DND-41 (cell line): ENCODE measurements around the gene SCNM1.

Source experiments
- CTCF ChIP-seq: IDR thresholded peaks from 2 replicates; pipeline ENCODE4 v1.5.1; 2012; ENCODE audit warnings: borderline replicate concordance, low read length, moderate library complexity, mild to moderate bottlenecking; ENCODE audit not compliant: poor library complexity, severe bottlenecking; ENCODE audit errors: extremely low read depth
- EZH2 ChIP-seq: IDR thresholded peaks from 3 replicates; pipeline ENCODE4 v1.6.1; 2012; ENCODE audit warnings: borderline replicate concordance, low read depth, mild to moderate bottlenecking, moderate library complexity, low read length, inconsistent platforms; ENCODE audit not compliant: severe bottlenecking

DNA sequence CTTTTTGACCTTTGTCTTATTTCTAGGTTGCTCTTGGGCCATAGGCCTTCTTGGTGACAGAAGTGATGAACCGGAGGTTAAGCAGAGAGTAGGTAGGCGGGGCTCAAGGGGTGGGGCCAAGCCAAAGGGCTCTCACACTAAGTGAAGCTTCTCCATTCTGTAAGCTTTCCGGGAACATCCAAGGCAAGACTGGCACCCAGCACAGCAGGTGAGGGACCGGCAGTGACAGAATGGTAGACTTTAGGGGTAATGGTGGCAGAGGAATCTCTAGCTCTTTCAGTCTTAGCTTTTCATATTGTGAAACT, 9.5 kb upstream of the SCNM1 start, which contains the start of gene TNFAIP8L2:
- TF ChIP-seq CTCF, result no peak
- TF ChIP-seq EZH2, result no peak
